Measurements from ENCODE around the gene SEC22A. TPM values are rescaled to one million over a fixed set of nuclear protein-coding genes. Genes with fewer than 3 reads are reported as not detected.

SEC22A gene
- polyA plus RNA-seq, 1 experiment = 39.0 TPM

- Histone ChIP-seq H3K9me3 (ENCODE audit: control insufficient read depth, insufficient read depth, low read length) (no peaks in the 10 kb centered on the region; the same call in 1 of the 2 replicates), H3K27ac (ENCODE audit: low read depth, low read length) (no peak overlapping the region), H3K4me3 (ENCODE audit: low read depth, low read length) (no peak overlapping the region), H3K27me3 (ENCODE audit: control insufficient read depth, insufficient read depth, low read length) (peaks cover 2% of the 10 kb centered on the region)
- TF ChIP-seq CTCF (IDR thresholded peaks at IDR 0.05; ENCODE audit: low read depth, low read length) = no peak
- ChIA-PET POLR2A (no interaction called here), CTCF (interaction anchor here (0.6 to 2.0 kb wide), 5 partner anchors 9 to 274 kb away, joined by 3 to 8 read pairs (median 4); no protein-coding TSS in a partner anchor)
- no peak for DNase-seq (ENCODE audit: low read depth, low spot score)
These were observed 84.2 kb downstream of the SEC22A start for GRCh38 chr3:123285931-123286307.

- ChIA-PET CTCF (interaction anchor here (0.6 to 2.0 kb wide), 4 partner anchors 9 to 273 kb away, joined by 3 to 8 read pairs (median 6); no protein-coding TSS in a partner anchor), POLR2A (no interaction called here)
- DNase-seq (ENCODE audit: low read depth, low spot score) = peak; percentile 32
- peak; percentile 97 for TF ChIP-seq CTCF (IDR thresholded peaks at IDR 0.05; ENCODE audit: low read depth, low read length)
- H3K27me3 ChIP-seq (ENCODE audit: control insufficient read depth, insufficient read depth, low read length) = peaks cover 3% of the 10 kb centered on the region
- H3K27ac ChIP-seq (ENCODE audit: low read depth, low read length) = no peak overlapping the region
- no peaks in the 10 kb centered on the region; the same call in 1 of the 2 replicates for H3K9me3 ChIP-seq (ENCODE audit: control insufficient read depth, insufficient read depth, low read length)
- no peak overlapping the region for H3K4me3 ChIP-seq (ENCODE audit: low read depth, low read length)
These were observed 84.7 kb downstream of the SEC22A start for GRCh38 chr3:123286308-123287023.

GRCh38 chr3:123287051-123287961 lies 85.6 kb downstream of the SEC22A start:
- no peak for TF ChIP-seq CTCF (IDR thresholded peaks at IDR 0.05; ENCODE audit: low read depth, low read length)
- ChIA-PET POLR2A (interaction anchor here (0.6 kb wide), 1 partner anchor 126 kb away, joined by 4 read pairs; no protein-coding TSS in a partner anchor), CTCF (interaction anchor here (0.7 to 2.0 kb wide), 3 partner anchors 20 to 273 kb away, joined by 3 to 8 read pairs (median 4); no protein-coding TSS in a partner anchor)
- Histone ChIP-seq H3K4me3 (ENCODE audit: low read depth, low read length) (no peak overlapping the region), H3K27me3 (ENCODE audit: control insufficient read depth, insufficient read depth, low read length) (peaks cover 7% of the 10 kb centered on the region), H3K27ac (ENCODE audit: low read depth, low read length) (no peak overlapping the region), H3K9me3 (ENCODE audit: control insufficient read depth, insufficient read depth, low read length) (no peaks in the 10 kb centered on the region; the same call in 1 of the 2 replicates)
- DNase-seq (ENCODE audit: low read depth, low spot score) = no peak

- no peak for TF ChIP-seq CTCF (IDR thresholded peaks at IDR 0.05; ENCODE audit: low read depth, low read length)
- CTCF ChIA-PET = interaction anchor here (0.9 kb wide), 1 partner anchor 272 kb away, joined by 4 read pairs; no protein-coding TSS in a partner anchor
- H3K27me3 ChIP-seq (ENCODE audit: control insufficient read depth, insufficient read depth, low read length) = peaks cover 12% of the 10 kb centered on the region
- no peak overlapping the region for H3K27ac ChIP-seq (ENCODE audit: low read depth, low read length)
- H3K4me3 ChIP-seq (ENCODE audit: low read depth, low read length) = no peak overlapping the region
- no peak for DNase-seq (ENCODE audit: low read depth, low spot score)
- POLR2A ChIA-PET = no interaction called here
- no peaks in the 10 kb centered on the region; the same call in 1 of the 2 replicates for H3K9me3 ChIP-seq (ENCODE audit: control insufficient read depth, insufficient read depth, low read length)
These were observed 86.2 kb downstream of the SEC22A start for GRCh38 chr3:123287962-123288302.
